K562 (cell line): ENCODE results near the gene TDG.

ENCODE experiments used
- POLR2AphosphoS5 ChIP-seq: IDR thresholded peaks from 2 replicates; pipeline ENCODE4 v1.6.1; 2011; ENCODE audit warnings: mild to moderate bottlenecking, low read depth, low read length, moderate library complexity; ENCODE audit not compliant: control insufficient read depth, insufficient read depth
- ZNF274 ChIP-seq: IDR thresholded peaks from 2 replicates; pipeline ENCODE4 v1.6.1; 2011; ENCODE audit warnings: low read depth, mild to moderate bottlenecking, low read length, moderate library complexity, borderline replicate concordance
- TF ChIP-seq, protein P1 (sequence below), 3 experiments: IDR thresholded peaks in 2 of 3; conservative IDR thresholded peaks in 1 of 3; 2 replicates each; pipeline ENCODE4 v1.5.1; 2011 to 2012; ENCODE audit warnings: low read length in 3 of 3, mild to moderate bottlenecking in 3 of 3, control low read depth in 2 of 3, improper control_type of control experiment in 1 of 3, inconsistent platforms in 1 of 3, low read depth in 1 of 3, mixed read lengths in 1 of 3, moderate library complexity in 1 of 3; ENCODE audit not compliant: insufficient read depth in 2 of 3

- TF ChIP-seq, protein P1, sequence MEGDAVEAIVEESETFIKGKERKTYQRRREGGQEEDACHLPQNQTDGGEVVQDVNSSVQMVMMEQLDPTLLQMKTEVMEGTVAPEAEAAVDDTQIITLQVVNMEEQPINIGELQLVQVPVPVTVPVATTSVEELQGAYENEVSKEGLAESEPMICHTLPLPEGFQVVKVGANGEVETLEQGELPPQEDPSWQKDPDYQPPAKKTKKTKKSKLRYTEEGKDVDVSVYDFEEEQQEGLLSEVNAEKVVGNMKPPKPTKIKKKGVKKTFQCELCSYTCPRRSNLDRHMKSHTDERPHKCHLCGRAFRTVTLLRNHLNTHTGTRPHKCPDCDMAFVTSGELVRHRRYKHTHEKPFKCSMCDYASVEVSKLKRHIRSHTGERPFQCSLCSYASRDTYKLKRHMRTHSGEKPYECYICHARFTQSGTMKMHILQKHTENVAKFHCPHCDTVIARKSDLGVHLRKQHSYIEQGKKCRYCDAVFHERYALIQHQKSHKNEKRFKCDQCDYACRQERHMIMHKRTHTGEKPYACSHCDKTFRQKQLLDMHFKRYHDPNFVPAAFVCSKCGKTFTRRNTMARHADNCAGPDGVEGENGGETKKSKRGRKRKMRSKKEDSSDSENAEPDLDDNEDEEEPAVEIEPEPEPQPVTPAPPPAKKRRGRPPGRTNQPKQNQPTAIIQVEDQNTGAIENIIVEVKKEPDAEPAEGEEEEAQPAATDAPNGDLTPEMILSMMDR (IDR thresholded peaks at IDR 0.05 in 2 of 3, conservative IDR thresholded peaks at IDR 0.05 in 1 of 3; ENCODE audit: insufficient read depth in 2 of 3, low read depth in 1 of 3, low read length in 3 of 3): no peak
- TF ChIP-seq ZNF274 (no peak), POLR2AphosphoS5 (no peak)
Observed at GRCh38 chr12:103973909-103974308, 8.2 kb downstream of the TDG start.
